ENCODE results near the gene MRPS24. TPM values are rescaled to one million over a fixed set of nuclear protein-coding genes. Genes with fewer than 3 reads are reported as not detected.

The MRPS24 gene
- total and polyA plus RNA-seq, 4 experiments from 2014 or later, result 52.2 to 136 (median 91.2) TPM

GRCh38 chr7:43888993-43889945, 20.0 kb upstream of the MRPS24 start:
- peak overlapping the region in 1 of 8 donors; percentile 1 for H3K4me3 Mint-ChIP-seq
- CTCF ChIA-PET (ENCODE audit: partially characterized antibody), result no interaction called here
- peak overlapping the region in 3 of 7 donors; percentile 5 to 79 (median 71) for H3K27ac Mint-ChIP-seq
- Histone ChIP-seq H3K4me1 (ENCODE audit: insufficient read depth, low read length) (peaks cover 12% of the 10 kb centered on the region), H3K4me3 (ENCODE audit: low read length in 2 of 2) (no peak overlapping the region), H3K9me3 (ENCODE audit: control insufficient read depth in 1 of 2, low read length in 2 of 2) (no peaks in the 10 kb centered on the region), H3K27me3 (ENCODE audit: insufficient read depth, low read length) (no peaks in the 10 kb centered on the region), H3K36me3 (ENCODE audit: insufficient read depth, low read length) (peaks cover 14% of the 10 kb centered on the region), H3K27ac (ENCODE audit: low read depth, low read length) (no peak overlapping the region)
- intact Hi-C loops (cut with micrococcal nuclease), result no loop called here
- no peaks in the 10 kb centered on the region for H3K9me3 Mint-ChIP-seq
- peaks cover 16 to 17% of the 10 kb centered on the region in 2 donors for H3K36me3 Mint-ChIP-seq
- H3K27me3 Mint-ChIP-seq, result no peaks in the 10 kb centered on the region
- peaks cover 21 to 46% (median 37%) of the 10 kb centered on the region in 4 donors for H3K4me1 Mint-ChIP-seq
- no peak for DNase-seq
- POLR2A ChIA-PET (ENCODE audit: partially characterized antibody), result interaction anchor here (1.0 kb wide), 1 partner anchor 37 kb away, joined by 3 read pairs; the partner anchor contains the start of gene UBE2D4

- Mint-ChIP-seq H3K4me1 (peaks cover 7 to 12% (median 12%) of the 10 kb centered on the region in 4 donors), H3K4me3 (no peak overlapping the region), H3K27ac (peak overlapping the region in 1 of 7 donors; percentile 47), H3K27me3 (no peaks in the 10 kb centered on the region), H3K9me3 (no peaks in the 10 kb centered on the region), H3K36me3 (peaks cover 35 to 47% of the 10 kb centered on the region in 2 donors)
- Histone ChIP-seq H3K27me3 (ENCODE audit: insufficient read depth, low read length) (no peaks in the 10 kb centered on the region), H3K4me1 (ENCODE audit: insufficient read depth, low read length) (no peaks in the 10 kb centered on the region), H3K27ac (ENCODE audit: low read depth, low read length) (no peak overlapping the region), H3K9me3 (ENCODE audit: control insufficient read depth in 1 of 2, low read length in 2 of 2) (no peaks in the 10 kb centered on the region), H3K36me3 (ENCODE audit: insufficient read depth, low read length) (peaks cover 14% of the 10 kb centered on the region), H3K4me3 (ENCODE audit: low read length in 2 of 2) (no peak overlapping the region)
- no peak for DNase-seq
- ChIA-PET POLR2A (ENCODE audit: partially characterized antibody) (no interaction called here), CTCF (ENCODE audit: partially characterized antibody) (no interaction called here)
- intact Hi-C loops (cut with micrococcal nuclease), result no loop called here
Measured at GRCh38 chr7:43884617-43885016, 15.3 kb upstream of the MRPS24 start.

- H3K4me3 Mint-ChIP-seq, result no peak overlapping the region
- H3K36me3 ChIP-seq (ENCODE audit: insufficient read depth, low read length), result peaks cover 16% of the 10 kb centered on the region
- no peak overlapping the region for H3K4me3 ChIP-seq (ENCODE audit: low read length in 2 of 2)
- no peaks in the 10 kb centered on the region for H3K27me3 ChIP-seq (ENCODE audit: insufficient read depth, low read length)
- CTCF ChIA-PET (ENCODE audit: partially characterized antibody), result no interaction called here
- DNase-seq, result no peak
- H3K27me3 Mint-ChIP-seq, result no peaks in the 10 kb centered on the region
- POLR2A ChIA-PET (ENCODE audit: partially characterized antibody), result no interaction called here
- intact Hi-C loops (cut with micrococcal nuclease), result no loop called here
- no peaks in the 10 kb centered on the region for H3K9me3 Mint-ChIP-seq
- H3K27ac ChIP-seq (ENCODE audit: low read depth, low read length), result no peak overlapping the region
- no peaks in the 10 kb centered on the region for H3K9me3 ChIP-seq (ENCODE audit: control insufficient read depth in 1 of 2, low read length in 2 of 2)
- no peaks in the 10 kb centered on the region for H3K4me1 ChIP-seq (ENCODE audit: insufficient read depth, low read length)
- peak overlapping the region in 2 of 7 donors; percentile 3 to 40 for H3K27ac Mint-ChIP-seq
- peaks cover 38 to 52% of the 10 kb centered on the region in 2 donors for H3K36me3 Mint-ChIP-seq
- H3K4me1 Mint-ChIP-seq, result peaks cover 5 to 9% (median 8%) of the 10 kb centered on the region in 4 donors
Measured at GRCh38 chr7:43884209-43884608, 14.9 kb upstream of the MRPS24 start.

- ChIA-PET POLR2A (ENCODE audit: partially characterized antibody) (no interaction called here), CTCF (ENCODE audit: partially characterized antibody) (interaction anchor here (0.6 kb wide), 1 partner anchor 239 kb away, joined by 3 read pairs; no protein-coding TSS in a partner anchor)
- H3K27me3 Mint-ChIP-seq, result no peaks in the 10 kb centered on the region
- Histone ChIP-seq H3K27ac (ENCODE audit: low read depth, low read length) (no peak overlapping the region), H3K4me1 (ENCODE audit: insufficient read depth, low read length) (no peaks in the 10 kb centered on the region), H3K27me3 (ENCODE audit: insufficient read depth, low read length) (no peaks in the 10 kb centered on the region), H3K4me3 (ENCODE audit: low read length in 2 of 2) (no peak overlapping the region), H3K36me3 (ENCODE audit: insufficient read depth, low read length) (peaks cover 41% of the 10 kb centered on the region), H3K9me3 (ENCODE audit: control insufficient read depth in 1 of 2, low read length in 2 of 2) (no peaks in the 10 kb centered on the region)
- intact Hi-C loops (cut with micrococcal nuclease), result no loop called here
- peaks cover 0 to 1% (median 0%) of the 10 kb centered on the region in 4 donors for H3K4me1 Mint-ChIP-seq
- H3K4me3 Mint-ChIP-seq, result no peak overlapping the region
- H3K36me3 Mint-ChIP-seq, result peaks cover 63 to 74% of the 10 kb centered on the region in 2 donors
- no peak for DNase-seq
- H3K9me3 Mint-ChIP-seq, result no peaks in the 10 kb centered on the region
- peak overlapping the region in 2 of 7 donors; percentile 42 to 43 for H3K27ac Mint-ChIP-seq
Measured at GRCh38 chr7:43880596-43880995, 11.3 kb upstream of the MRPS24 start.

- no peak overlapping the region for H3K27ac Mint-ChIP-seq
- Histone ChIP-seq H3K36me3 (ENCODE audit: insufficient read depth, low read length) (peaks cover 40% of the 10 kb centered on the region), H3K9me3 (ENCODE audit: control insufficient read depth in 1 of 2, low read length in 2 of 2) (no peaks in the 10 kb centered on the region), H3K27me3 (ENCODE audit: insufficient read depth, low read length) (no peaks in the 10 kb centered on the region), H3K4me3 (ENCODE audit: low read length in 2 of 2) (no peak overlapping the region), H3K4me1 (ENCODE audit: insufficient read depth, low read length) (no peaks in the 10 kb centered on the region), H3K27ac (ENCODE audit: low read depth, low read length) (no peak overlapping the region)
- intact Hi-C loops (cut with micrococcal nuclease), result no loop called here
- H3K4me1 Mint-ChIP-seq, result peaks cover 0 to 1% (median 0%) of the 10 kb centered on the region in 4 donors
- no peak overlapping the region for H3K4me3 Mint-ChIP-seq
- peaks cover 63 to 77% of the 10 kb centered on the region in 2 donors for H3K36me3 Mint-ChIP-seq
- no peak for DNase-seq
- ChIA-PET CTCF (ENCODE audit: partially characterized antibody) (no interaction called here), POLR2A (ENCODE audit: partially characterized antibody) (interaction anchor here (0.6 to 0.7 kb wide), 2 partner anchors 11 to 60 kb away, joined by 3 to 4 read pairs; no protein-coding TSS in a partner anchor)
- no peaks in the 10 kb centered on the region for H3K27me3 Mint-ChIP-seq
- peaks cover 0 to 2% (median 0%) of the 10 kb centered on the region in 8 donors for H3K9me3 Mint-ChIP-seq
Measured at GRCh38 chr7:43879477-43879876, 10.2 kb upstream of the MRPS24 start.

GRCh38 chr7:43878867-43879266, 9.6 kb upstream of the MRPS24 start:
- H3K36me3 ChIP-seq (ENCODE audit: insufficient read depth, low read length), result peaks cover 40% of the 10 kb centered on the region
- peaks cover 0 to 1% (median 0%) of the 10 kb centered on the region in 4 donors for H3K4me1 Mint-ChIP-seq
- DNase-seq, result no peak
- H3K27ac ChIP-seq (ENCODE audit: low read depth, low read length), result no peak overlapping the region
- no peaks in the 10 kb centered on the region for H3K27me3 Mint-ChIP-seq
- no peak overlapping the region for H3K4me3 Mint-ChIP-seq
- intact Hi-C loops (cut with micrococcal nuclease), result no loop called here
- H3K9me3 ChIP-seq (ENCODE audit: control insufficient read depth in 1 of 2, low read length in 2 of 2), result no peaks in the 10 kb centered on the region
- no peaks in the 10 kb centered on the region for H3K4me1 ChIP-seq (ENCODE audit: insufficient read depth, low read length)
- no peak overlapping the region for H3K4me3 ChIP-seq (ENCODE audit: low read length in 2 of 2)
- ChIA-PET POLR2A (ENCODE audit: partially characterized antibody) (interaction anchor here (0.7 kb wide), 1 partner anchor 10 kb away, joined by 3 read pairs; no protein-coding TSS in a partner anchor), CTCF (ENCODE audit: partially characterized antibody) (no interaction called here)
- H3K27me3 ChIP-seq (ENCODE audit: insufficient read depth, low read length), result no peaks in the 10 kb centered on the region
- H3K27ac Mint-ChIP-seq, result peak overlapping the region in 2 of 7 donors; percentile 62 to 63
- H3K36me3 Mint-ChIP-seq, result peaks cover 59 to 71% of the 10 kb centered on the region in 2 donors
- H3K9me3 Mint-ChIP-seq, result peaks cover 0 to 2% (median 0%) of the 10 kb centered on the region in 8 donors
